ENCODE results near the gene CXCR2. TPM values are rescaled to one million over a fixed set of nuclear protein-coding genes. Genes with fewer than 3 reads are reported as not detected.

The CXCR2 gene
- not detected in 5 replicates for total RNA-seq (2022; extraction: Qiagen RNA extraction)

DNA sequence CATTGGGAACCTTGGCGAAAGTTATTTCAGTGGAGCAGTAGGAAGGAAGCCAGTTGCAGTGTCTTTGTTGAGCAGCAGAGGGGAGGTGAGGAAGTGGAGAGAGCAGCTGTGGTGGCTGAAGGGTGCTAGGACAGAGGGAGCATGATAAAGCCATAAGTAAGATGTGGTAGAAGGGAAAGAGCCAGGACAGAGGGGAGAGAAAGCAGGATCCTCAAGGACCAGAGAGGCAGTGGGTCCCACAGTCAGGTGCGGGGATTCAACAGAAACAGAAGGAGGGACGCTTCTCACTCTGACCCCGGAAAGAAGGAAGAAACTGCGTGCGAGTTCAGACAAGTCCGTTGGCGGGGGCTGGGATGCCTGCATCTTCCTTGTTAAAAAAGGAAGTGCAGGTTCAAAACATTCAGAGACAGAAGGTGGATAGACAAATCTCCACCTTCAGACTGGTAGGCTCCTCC lies at the start of gene CXCR2:
Gene CXCR2, plus strand, starts transcription at position 403 of the 455 bp plus-strand sequence. CDS start 8,774 bp downstream, outside the sequence.

GRCh38 chr2:218166791-218167190 lies 41.0 kb downstream of the CXCR2 start, which contains the start of gene CXCR1:
TSS of gene CXCR1 (minus strand) at chr2:218166962. CDS start at chr2:218165211, 1,751 bp downstream.

Other genes starting within 250 kb of the CXCR2 start
- 10.7 to 28.4 TPM (median 17.4 TPM) in 5 replicates for gene TNS1, start 123.0 kb upstream of the CXCR2 start, total RNA-seq (2022; extraction: Qiagen RNA extraction)
- not detected in 5 replicates for gene RUFY4, start 56.8 kb upstream of the CXCR2 start, total RNA-seq (2022; extraction: Qiagen RNA extraction)
- not detected in 5 replicates for gene CXCR1, start 40.9 kb downstream of the CXCR2 start, total RNA-seq (2022; extraction: Qiagen RNA extraction)
- gene ARPC2, start 91.2 kb downstream of the CXCR2 start, total RNA-seq (2022; extraction: Qiagen RNA extraction), result 291 to 312 TPM (median 310 TPM) in 5 replicates
- gene GPBAR1, start 135.0 kb downstream of the CXCR2 start, total RNA-seq (2022; extraction: Qiagen RNA extraction), result 0.17 to 0.59 TPM (median 0.49 TPM) in 5 replicates
- 117 to 194 TPM (median 124 TPM) in 5 replicates for gene AAMP, start 144.1 kb downstream of the CXCR2 start, total RNA-seq (2022; extraction: Qiagen RNA extraction)
- gene PNKD, start 144.5 kb downstream of the CXCR2 start, total RNA-seq (2022; extraction: Qiagen RNA extraction), result 63.9 to 67.2 TPM (median 64.0 TPM) in 5 replicates
- 125 to 143 TPM (median 136 TPM) in 5 replicates for gene TMBIM1, start 166.5 kb downstream of the CXCR2 start, total RNA-seq (2022; extraction: Qiagen RNA extraction)
- 0.11 to 0.18 TPM in 2 of 5 replicates, not detected in the others for gene CATIP, start 230.8 kb downstream of the CXCR2 start, total RNA-seq (2022; extraction: Qiagen RNA extraction)